Caco-2 (cell line): ENCODE measurements around the gene RNF130. TPM values are rescaled to one million over a fixed set of nuclear protein-coding genes. Genes with fewer than 3 reads are reported as not detected.

Source experiments
- BruUV-seq: library from RNA; stranded (reverse); fragments of 400-500 nt; replicated peaks from 2 replicates; lab custom pipeline; 2021; lab: Mats Ljungman, UMichigan
- CTCF ChIA-PET: fragments of 300-600 bp; sonication (Branson Sonifier 250); formaldehyde crosslinking; loops from one replicate; lab custom pipeline; 2022; ENCODE audit warnings: antibody characterized with exemption; lab: Charles Lee
- POLR2A ChIA-PET: fragments of 300-600 bp; sonication (Branson Sonifier 250); formaldehyde crosslinking; loops from one replicate; lab custom pipeline; 2022; ENCODE audit warnings: antibody characterized with exemption; lab: Charles Lee
- DNase-seq, 2 experiments: peaks; one replicate each; pipeline versions ENCODE4 v3.0.0 to v3.0.0-alpha.2; 2020 to 2022
- H3K27me3 ChIP-seq: replicated peaks from 2 replicates; pipeline ENCODE4 v1.6.0; 2011; ENCODE audit warnings: low read length; ENCODE audit not compliant: control insufficient read depth, insufficient read depth
- H3K36me3 ChIP-seq: 2 replicates; pipeline ENCODE4 v1.5.1; 2011; ENCODE audit warnings: low read length; ENCODE audit not compliant: control insufficient read depth, insufficient read depth
- H3K4me1 ChIP-seq: fragments of 250-450 bp; sonication (Bioruptor Pico); 2 replicates; pipeline ENCODE4 v1.5.1; 2020; ENCODE audit warnings: mild to moderate bottlenecking
- H3K4me3 ChIP-seq: 2 replicates; pipeline ENCODE4 v1.5.1; 2011; ENCODE audit warnings: low read depth, mild to moderate bottlenecking, control low read depth, low read length
- H3K9me3 ChIP-seq: fragments of 250-450 bp; sonication (Bioruptor Pico); 2 replicates; pipeline ENCODE4 v1.5.1; 2020; ENCODE audit warnings: mild to moderate bottlenecking, moderate library complexity
- H3K27ac Mint-ChIP-seq: one replicate; pipeline ENCODE4 v1.8.0; 2022; ENCODE audit warnings: mixed read lengths; ENCODE audit not compliant: unreplicated experiment
- H3K27me3 Mint-ChIP-seq: one replicate; pipeline ENCODE4 v1.8.0; 2022; ENCODE audit warnings: mixed read lengths; ENCODE audit not compliant: insufficient read depth, unreplicated experiment
- H3K36me3 Mint-ChIP-seq: one replicate; pipeline ENCODE4 v1.8.0; 2022; ENCODE audit warnings: mild to moderate bottlenecking, mixed read lengths; ENCODE audit not compliant: insufficient read depth, unreplicated experiment
- H3K4me1 Mint-ChIP-seq: one replicate; pipeline ENCODE4 v1.8.0; 2022; ENCODE audit warnings: low read depth, mixed read lengths; ENCODE audit not compliant: unreplicated experiment
- H3K4me3 Mint-ChIP-seq: one replicate; pipeline ENCODE4 v1.8.0; 2022; ENCODE audit warnings: mild to moderate bottlenecking, moderate library complexity, mixed read lengths; ENCODE audit not compliant: unreplicated experiment
- H3K9me3 Mint-ChIP-seq: one replicate; pipeline ENCODE4 v1.8.0; 2022; ENCODE audit warnings: mixed read lengths; ENCODE audit not compliant: unreplicated experiment
- CTCF ChIP-seq, 2 experiments: fragments of 200-600 bp in 1 of 2; IDR thresholded peaks; 1 replicate in 1 of 2; 2 replicates in 1 of 2; pipeline versions ENCODE4 v1.5.1 to v1.8.0; 2011 to 2022; ENCODE audit warnings: antibody characterized with exemption in 1 of 2, control low read depth in 1 of 2, inconsistent platforms in 1 of 2, low read depth in 1 of 2, low read length in 1 of 2, mild to moderate bottlenecking in 1 of 2, moderate library complexity in 1 of 2; ENCODE audit not compliant: insufficient read depth in 1 of 2, severe bottlenecking in 1 of 2, unreplicated experiment in 1 of 2
- intact Hi-C: fragments of 100-400 bp; cut with micrococcal nuclease; formaldehyde crosslinking; loops from one replicate; pipeline ENCODE4 v1.10.0; 2022; ENCODE audit not compliant: unreplicated experiment
- total RNA-seq: library from RNA; stranded (reverse); gene quantifications from 2 replicates; pipeline ENCODE4 v1.2.3, GENCODE V29; 2022

RNF130 gene
- total RNA-seq, 1 experiment from 2014 or later = 34.5 TPM

GRCh38 chr5:179954434-179954833 lies 117.1 kb downstream of the RNF130 start:
- no peaks in the 10 kb centered on the region for H3K36me3 Mint-ChIP-seq
- POLR2A ChIA-PET = no interaction called here

GRCh38 chr5:179953987-179954386 lies 117.6 kb downstream of the RNF130 start:
- no peaks in the 10 kb centered on the region for H3K36me3 Mint-ChIP-seq
- ChIA-PET CTCF (no interaction called here), POLR2A (no interaction called here)
- Histone ChIP-seq H3K4me1 (no peaks in the 10 kb centered on the region), H3K9me3 (no peaks in the 10 kb centered on the region), H3K4me3 (no peak overlapping the region), H3K36me3 (peaks cover 1% of the 10 kb centered on the region; the same call in 1 of the 2 replicates), H3K27me3 (no peaks in the 10 kb centered on the region)
- no peaks in the 10 kb centered on the region for H3K27me3 Mint-ChIP-seq
- no peak for DNase-seq
- no peak for TF ChIP-seq CTCF (IDR thresholded peaks at IDR 0.05; ENCODE audit: insufficient read depth in 1 of 2, low read depth in 1 of 2, low read length in 1 of 2, severe bottlenecking in 1 of 2, unreplicated experiment in 1 of 2)
- H3K4me3 Mint-ChIP-seq = no peak overlapping the region
- BruUV-seq = no TSS peak
- intact Hi-C loops = no loop called here
- H3K4me1 Mint-ChIP-seq = no peaks in the 10 kb centered on the region
- H3K9me3 Mint-ChIP-seq = no peaks in the 10 kb centered on the region
- no peak overlapping the region for H3K27ac Mint-ChIP-seq

More at GRCh38 chr5:179954434-179954833, 117.1 kb downstream of the RNF130 start:
- no peak overlapping the region for H3K4me3 Mint-ChIP-seq
- no peaks in the 10 kb centered on the region for H3K27me3 ChIP-seq
- intact Hi-C loops = no loop called here
- H3K4me1 Mint-ChIP-seq = no peaks in the 10 kb centered on the region
- BruUV-seq = no TSS peak
- TF ChIP-seq CTCF (IDR thresholded peaks at IDR 0.05; ENCODE audit: insufficient read depth in 1 of 2, low read depth in 1 of 2, low read length in 1 of 2, severe bottlenecking in 1 of 2, unreplicated experiment in 1 of 2) = no peak
- H3K27ac Mint-ChIP-seq = no peak overlapping the region
- peaks cover 1% of the 10 kb centered on the region; the same call in 1 of the 2 replicates for H3K36me3 ChIP-seq
- no peak overlapping the region for H3K4me3 ChIP-seq
- no peaks in the 10 kb centered on the region for H3K9me3 Mint-ChIP-seq
- no peaks in the 10 kb centered on the region for H3K27me3 Mint-ChIP-seq
- H3K9me3 ChIP-seq = no peaks in the 10 kb centered on the region
- CTCF ChIA-PET = no interaction called here
- H3K4me1 ChIP-seq = no peaks in the 10 kb centered on the region
- no peak for DNase-seq

GRCh38 chr5:179936976-179937681 lies 134.4 kb downstream of the RNF130 start:
- no peaks in the 10 kb centered on the region for H3K36me3 Mint-ChIP-seq
- no peaks in the 10 kb centered on the region for H3K9me3 Mint-ChIP-seq

More at GRCh38 chr5:179936976-179937681, 134.4 kb downstream of the RNF130 start:
- DNase-seq = no peak
- Mint-ChIP-seq H3K27me3 (peaks cover 12% of the 10 kb centered on the region), H3K4me1 (no peaks in the 10 kb centered on the region), H3K27ac (no peak overlapping the region), H3K4me3 (no peak overlapping the region)
- H3K27me3 ChIP-seq = no peaks in the 10 kb centered on the region
- H3K4me3 ChIP-seq = no peak overlapping the region
- no peaks in the 10 kb centered on the region for H3K4me1 ChIP-seq
- BruUV-seq = no TSS peak
- TF ChIP-seq CTCF (IDR thresholded peaks at IDR 0.05; ENCODE audit: insufficient read depth in 1 of 2, low read depth in 1 of 2, low read length in 1 of 2, severe bottlenecking in 1 of 2, unreplicated experiment in 1 of 2) = no peak
- ChIA-PET POLR2A (no interaction called here), CTCF (no interaction called here)
- no peaks in the 10 kb centered on the region for H3K9me3 ChIP-seq
- H3K36me3 ChIP-seq = no peaks in the 10 kb centered on the region
- intact Hi-C loops = no loop called here
